MCF 10A (cell line): Measurements from ENCODE around the gene LSM8. TPM values are rescaled to one million over a fixed set of nuclear protein-coding genes. Genes with fewer than 3 reads are reported as not detected.
A peak's percentile ranks its signal among the peaks of the same experiment; 100 is the strongest.
"Not testable (repeated sequence)": the region's sequence is repeated elsewhere in the genome, so short reads cannot be mapped to it uniquely, and the experiment has no call there.

Source experiments
- Bru-seq: library from RNA; stranded (reverse); fragments of 400-500 nt; gene quantifications from one replicate; lab custom pipeline; 2021; lab: Mats Ljungman, UMichigan
- BruChase-seq, 2 experiments: library from RNA; stranded (reverse); fragments of 400-500 nt; gene quantifications; one replicate each; lab custom pipeline; 2021; lab: Mats Ljungman, UMichigan
- BruUV-seq: library from RNA; stranded (reverse); fragments of 400-500 nt; replicated peaks from 2 replicates; lab custom pipeline; 2021; lab: Mats Ljungman, UMichigan
- CTCF ChIA-PET: fragments of 300-600 bp; sonication (Branson Sonifier 250); formaldehyde crosslinking; extraction: SDS; loops from one replicate; lab custom pipeline; 2021; ENCODE audit warnings: antibody characterized with exemption, inconsistent platforms; lab: Yijun Ruan, JAX
- POLR2A ChIA-PET: fragments of 300-600, 350-650 bp; sonication (Branson Sonifier 250); formaldehyde crosslinking; extraction: SDS; loops from one replicate; lab custom pipeline; 2020; ENCODE audit warnings: antibody characterized with exemption, inconsistent platforms; lab: Yijun Ruan, JAX
- DNase-seq: peaks from one replicate; pipeline ENCODE4 v3.0.0-alpha.2; 2018; ENCODE audit not compliant: unreplicated experiment
- H3K27ac Mint-ChIP-seq: one replicate; pipeline ENCODE4 v1.8.0; 2022; ENCODE audit warnings: mild to moderate bottlenecking, low read depth, mixed read lengths; ENCODE audit not compliant: unreplicated experiment
- H3K27me3 Mint-ChIP-seq: one replicate; pipeline ENCODE4 v1.8.0; 2022; ENCODE audit warnings: mixed read lengths; ENCODE audit not compliant: insufficient read depth, unreplicated experiment
- H3K36me3 Mint-ChIP-seq: one replicate; pipeline ENCODE4 v1.8.0; 2022; ENCODE audit warnings: mild to moderate bottlenecking, moderate library complexity, mixed read lengths; ENCODE audit not compliant: insufficient read depth, unreplicated experiment
- H3K4me1 Mint-ChIP-seq: one replicate; pipeline ENCODE4 v1.8.0; 2022; ENCODE audit warnings: mixed read lengths; ENCODE audit not compliant: insufficient read depth, unreplicated experiment
- H3K4me3 Mint-ChIP-seq: one replicate; pipeline ENCODE4 v1.8.0; 2022; ENCODE audit warnings: mild to moderate bottlenecking, moderate library complexity, mixed read lengths; ENCODE audit not compliant: unreplicated experiment
- H3K9me3 Mint-ChIP-seq: one replicate; pipeline ENCODE4 v1.8.0; 2022; ENCODE audit warnings: mixed read lengths; ENCODE audit not compliant: unreplicated experiment
- CTCF ChIP-seq: fragments of 200-600 bp; IDR thresholded peaks from one replicate; pipeline ENCODE4 v1.8.0; 2022; ENCODE audit warnings: antibody characterized with exemption, mild to moderate bottlenecking; ENCODE audit not compliant: unreplicated experiment
- intact Hi-C: fragments of 100-400 bp; cut with micrococcal nuclease; formaldehyde crosslinking; loops from 2 replicates; pipeline ENCODE4 v1.14.1; 2022
- long read RNA-seq: library from polyadenylated mRNA; stranded (forward); transcript quantifications from one replicate; pipeline ENCODE4 v2.0.0, GENCODE V29; 2022
- total RNA-seq: library from RNA; stranded (reverse); gene quantifications from 2 replicates; pipeline ENCODE4 v1.2.3, GENCODE V29; 2022

LSM8 gene
- 48.2 and 56.5 TPM in 2 replicates for total RNA-seq
- Bru-seq, nascent RNA, result percentile 94 among the genes with signal in this experiment
- percentile 91 among the genes with signal in this experiment for BruChase-seq, experiment 1, labeled RNA remaining after a 6-hour chase
- BruChase-seq, experiment 2, labeled RNA remaining after a 2-hour chase, result percentile 95 among the genes with signal in this experiment
- long read RNA-seq, full-length matches to known transcripts, result 97 of 103 reads
- long read RNA-seq, partial matches to known transcripts, result 0 of 103 reads
- long read RNA-seq, other reads (novel, unspliced or antisense), result 6 of 103 reads

GRCh38 chr7:118183786-118184564, at the start of gene LSM8:
Gene LSM8 (plus strand): TSS chr7:118184164. CDS start chr7:118184224, 60 bp downstream.
- H3K36me3 Mint-ChIP-seq, result peaks cover 23% of the 10 kb centered on the region
- peak; percentile 97 for DNase-seq
- intact Hi-C loops, result no loop called here
- ChIA-PET CTCF (no interaction called here), POLR2A (interaction anchor here (0.9 to 2.1 kb wide), 2 partner anchors 10 to 407 kb away, joined by 3 to 13 read pairs; no protein-coding TSS in a partner anchor)
- peaks cover 11% of the 10 kb centered on the region for H3K4me1 Mint-ChIP-seq
- H3K4me3 Mint-ChIP-seq, result peak within 1 kb of the TSS; percentile 88
- TF ChIP-seq CTCF, result no peak
- H3K9me3 Mint-ChIP-seq, result no peaks in the 10 kb centered on the region
- H3K27me3 Mint-ChIP-seq, result no peaks in the 10 kb centered on the region
- H3K27ac Mint-ChIP-seq, result peak within 1 kb of the TSS; percentile 98
- BruUV-seq, result no TSS peak

GRCh38 chr7:118134420-118134819, 49.5 kb upstream of the LSM8 start:
- DNase-seq, H3K9me3 Mint-ChIP-seq, CTCF ChIA-PET, POLR2A ChIA-PET, H3K4me3 Mint-ChIP-seq, intact Hi-C loops, H3K27me3 Mint-ChIP-seq, H3K36me3 Mint-ChIP-seq, BruUV-seq, H3K27ac Mint-ChIP-seq, H3K4me1 Mint-ChIP-seq: not testable (repeated sequence)

- Mint-ChIP-seq H3K4me3 (no peak overlapping the region), H3K36me3 (no peaks in the 10 kb centered on the region), H3K27ac (no peak overlapping the region), H3K4me1 (no peaks in the 10 kb centered on the region), H3K27me3 (no peaks in the 10 kb centered on the region), H3K9me3 (no peaks in the 10 kb centered on the region)
- no TSS peak for BruUV-seq
- ChIA-PET POLR2A (no interaction called here), CTCF (interaction anchor here (0.5 to 1.6 kb wide), 5 partner anchors 9 to 1198 kb away, joined by 3 to 5 read pairs (median 4); no protein-coding TSS in a partner anchor)
- no peak for DNase-seq
- no peak for TF ChIP-seq CTCF
- intact Hi-C loops, result no loop called here
Measured at GRCh38 chr7:118140468-118140867, 43.5 kb upstream of the LSM8 start.

GRCh38 chr7:118142012-118142411, 42.0 kb upstream of the LSM8 start:
- Mint-ChIP-seq H3K36me3 (no peaks in the 10 kb centered on the region), H3K27me3 (no peaks in the 10 kb centered on the region), H3K27ac (no peak overlapping the region), H3K9me3 (no peaks in the 10 kb centered on the region), H3K4me1 (no peaks in the 10 kb centered on the region), H3K4me3 (no peak overlapping the region)
- ChIA-PET CTCF (no interaction called here), POLR2A (no interaction called here)
- BruUV-seq, result no TSS peak
- no peak for DNase-seq
- intact Hi-C loops, result no loop called here
- TF ChIP-seq CTCF, result no peak
